SK-N-MC (cell line): ENCODE measurements around the gene KCNJ11.

Experiments used
- EZH2 ChIP-seq: fragments of 200-600 bp; sonication (generic); IDR thresholded peaks from one replicate; pipeline ENCODE4 v1.6.1; 2017; ENCODE audit warnings: antibody characterized with exemption
- POLR2AphosphoS5 ChIP-seq: IDR thresholded peaks from 2 replicates; pipeline ENCODE4 v1.6.1; 2012; ENCODE audit warnings: mild to moderate bottlenecking, low read depth, low read length, borderline replicate concordance

DNA sequence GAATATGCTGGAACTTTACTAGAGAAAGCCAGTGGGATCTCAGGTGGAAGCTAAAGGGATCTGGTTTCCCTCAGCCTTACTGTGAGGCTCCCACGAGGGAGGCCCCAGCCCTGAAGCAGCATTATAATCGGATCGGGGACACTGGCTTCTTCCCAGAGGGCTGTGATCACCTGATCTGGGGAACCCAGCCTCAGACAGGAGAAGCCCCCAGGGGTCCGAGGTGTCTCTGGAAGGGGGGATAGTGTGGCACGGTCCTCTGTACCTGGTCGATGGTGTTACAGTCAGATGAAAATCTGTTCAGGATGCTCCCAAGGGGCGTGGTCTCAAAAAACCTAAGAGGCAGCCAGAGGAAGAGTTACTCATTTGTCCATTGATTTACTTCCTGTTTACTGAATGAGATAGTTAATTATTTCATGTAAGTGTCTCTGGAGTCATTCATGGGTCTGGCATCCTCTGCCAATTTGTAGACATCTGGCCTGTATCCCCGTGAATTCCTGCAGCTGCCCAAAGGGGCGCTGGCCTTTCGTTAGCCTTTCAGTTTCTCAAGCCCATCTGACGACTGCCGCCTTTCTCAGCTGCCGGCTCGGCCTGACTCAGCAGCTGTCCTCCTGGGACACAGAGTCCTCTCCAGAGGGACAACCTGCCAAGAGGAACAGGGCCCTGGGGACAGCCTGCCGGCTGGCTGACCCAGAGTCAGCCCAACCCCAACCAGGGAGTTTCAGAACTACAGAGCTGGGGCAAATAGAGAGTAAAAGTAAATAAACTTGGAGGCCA, 17.0 kb upstream of the KCNJ11 start:
- TF ChIP-seq EZH2 (no peak), POLR2AphosphoS5 (no peak)
